GM03348 (cell line): ENCODE measurements around the gene RNU1-2.
"Not testable (repeated sequence)": the region's sequence is repeated elsewhere in the genome, so short reads cannot be mapped to it uniquely, and the experiment has no call there.

Source experiments
- DNase-seq: peaks from one replicate; pipeline ENCODE4 v3.0.0; 2012; ENCODE audit warnings: low spot score

The RNU1-2 gene

GRCh38 chr1:16895598-16896315 is at the start of gene RNU1-2:
TSS of gene RNU1-2 (plus strand) at chr1:16895980.
- DNase-seq: peak; percentile 60

GRCh38 chr1:16856201-16856600 is 39.6 kb upstream of the RNU1-2 start:
- DNase-seq: not testable (repeated sequence)

- not testable (repeated sequence) for DNase-seq
Measured at GRCh38 chr1:16859167-16860041, 36.4 kb upstream of the RNU1-2 start.

- not testable (repeated sequence) for DNase-seq
Measured at GRCh38 chr1:16860048-16860447, 35.7 kb upstream of the RNU1-2 start.

- not testable (repeated sequence) for DNase-seq
Measured at GRCh38 chr1:16861832-16862245, 33.9 kb upstream of the RNU1-2 start.

- not testable (repeated sequence) for DNase-seq
Measured at GRCh38 chr1:16862415-16862814, 33.4 kb upstream of the RNU1-2 start.

GRCh38 chr1:16863024-16863423 is 32.8 kb upstream of the RNU1-2 start:
- DNase-seq: not testable (repeated sequence)

GRCh38 chr1:16866926-16867707 is 28.7 kb upstream of the RNU1-2 start:
- not testable (repeated sequence) for DNase-seq

- not testable (repeated sequence) for DNase-seq
Measured at GRCh38 chr1:16868787-16869186, 27.0 kb upstream of the RNU1-2 start.

- not testable (repeated sequence) for DNase-seq
Measured at GRCh38 chr1:16869996-16870395, 25.8 kb upstream of the RNU1-2 start.

GRCh38 chr1:16871171-16871570 is 24.6 kb upstream of the RNU1-2 start:
- DNase-seq: not testable (repeated sequence)

- peak; percentile 23 for DNase-seq
Measured at GRCh38 chr1:16872152-16873075, 23.4 kb upstream of the RNU1-2 start.

GRCh38 chr1:16873076-16873879 is 22.5 kb upstream of the RNU1-2 start:
- DNase-seq: not testable (repeated sequence)

- not testable (repeated sequence) for DNase-seq
Measured at GRCh38 chr1:16874968-16875765, 20.6 kb upstream of the RNU1-2 start.

- DNase-seq: not testable (repeated sequence)
Measured at GRCh38 chr1:16881742-16882141, 14.0 kb upstream of the RNU1-2 start.

- no peak for DNase-seq
Measured at GRCh38 chr1:16882986-16883385, 12.8 kb upstream of the RNU1-2 start.

- DNase-seq: not testable (repeated sequence)
Measured at GRCh38 chr1:16884487-16884886, 11.3 kb upstream of the RNU1-2 start.

GRCh38 chr1:16886860-16887605 is 8.7 kb upstream of the RNU1-2 start:
- DNase-seq: no peak
